Measurements from ENCODE around the gene HOXA13. TPM values are rescaled to one million over a fixed set of nuclear protein-coding genes. Genes with fewer than 3 reads are reported as not detected.

HOXA13 gene
- not detected in 2 replicates for total RNA-seq

GRCh38 chr7:27199849-27200760 lies at the start of gene HOXA13:
Gene HOXA13 (minus strand): TSS chr7:27200091. CDS start chr7:27200077, 14 bp downstream.
- Mint-ChIP-seq H3K36me3 (ENCODE audit: low read depth) (peaks cover 5% of the 10 kb centered on the region), H3K9me3 (no peaks in the 10 kb centered on the region), H3K27ac (peak within 1 kb of the TSS; percentile 84), H3K4me3 (peak within 1 kb of the TSS; percentile 44), H3K27me3 (peaks cover 80% of the 10 kb centered on the region), H3K4me1 (peaks cover 13% of the 10 kb centered on the region)
- DNase-seq, result no peak
- intact Hi-C loops (cut with micrococcal nuclease), result loop anchor here (2.0 to 5.0 kb wide), 4 partner anchors 15 to 897 kb away; partner anchors contain the start of gene HOXA11

GRCh38 chr7:27248911-27249723 lies 49.2 kb upstream of the HOXA13 start:
- intact Hi-C loops (cut with micrococcal nuclease), result no loop called here
- H3K36me3 Mint-ChIP-seq (ENCODE audit: low read depth), result peaks cover 2% of the 10 kb centered on the region
- DNase-seq, result no peak
- H3K9me3 Mint-ChIP-seq, result peaks cover 3% of the 10 kb centered on the region
- H3K4me1 Mint-ChIP-seq, result peaks cover 3% of the 10 kb centered on the region
- peaks cover 88% of the 10 kb centered on the region for H3K27me3 Mint-ChIP-seq
- H3K4me3 Mint-ChIP-seq, result no peak overlapping the region
- H3K27ac Mint-ChIP-seq, result no peak overlapping the region

DNA sequence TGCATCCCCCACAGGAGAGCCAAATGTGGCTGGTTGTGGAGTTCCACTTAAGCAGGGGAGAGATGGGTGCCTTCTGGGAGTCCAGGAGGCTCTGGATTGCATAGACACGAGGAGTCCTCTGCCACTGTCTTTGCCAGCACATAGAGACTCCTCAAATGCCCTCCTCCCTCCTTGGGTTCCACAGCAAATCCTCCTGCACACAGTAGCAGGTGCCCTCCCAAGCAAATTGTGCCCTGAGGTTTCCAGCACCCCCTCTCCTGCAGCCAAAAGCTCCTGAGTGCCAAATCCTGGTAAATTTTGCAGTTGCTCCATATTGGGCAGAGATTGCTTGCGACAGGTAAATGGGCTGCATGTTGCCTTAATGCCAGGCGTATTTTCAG lies 48.5 kb upstream of the HOXA13 start:
- no peak for DNase-seq
- peaks cover 87% of the 10 kb centered on the region for H3K27me3 Mint-ChIP-seq
- peaks cover 5% of the 10 kb centered on the region for H3K9me3 Mint-ChIP-seq
- H3K36me3 Mint-ChIP-seq (ENCODE audit: low read depth), result peaks cover 2% of the 10 kb centered on the region
- no peak overlapping the region for H3K4me3 Mint-ChIP-seq
- H3K27ac Mint-ChIP-seq, result no peak overlapping the region
- intact Hi-C loops (cut with micrococcal nuclease), result no loop called here
- H3K4me1 Mint-ChIP-seq, result peaks cover 3% of the 10 kb centered on the region

GRCh38 chr7:27247452-27248426 lies 47.8 kb upstream of the HOXA13 start:
- intact Hi-C loops (cut with micrococcal nuclease), result no loop called here
- peaks cover 82% of the 10 kb centered on the region for H3K27me3 Mint-ChIP-seq

DNA sequence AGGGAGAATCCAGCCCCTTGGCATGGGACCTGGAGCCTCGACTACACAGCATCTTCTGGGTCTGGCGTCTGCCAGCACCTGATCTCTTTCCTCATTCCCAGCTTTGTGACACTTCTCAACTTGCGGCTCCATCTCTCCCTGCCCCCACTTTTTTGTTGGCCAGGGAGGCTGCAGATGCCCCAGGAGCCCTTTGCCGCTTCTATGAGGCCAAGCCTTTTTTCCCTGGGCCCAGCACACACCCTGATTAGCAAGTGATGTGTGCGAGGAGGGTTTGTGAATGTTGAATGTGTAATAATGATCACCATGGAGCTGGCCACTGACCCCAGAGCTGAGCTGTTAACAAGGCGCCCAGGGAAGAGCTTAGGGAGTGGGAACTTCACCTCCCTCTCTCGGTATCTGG lies 47.1 kb upstream of the HOXA13 start:
- Mint-ChIP-seq H3K4me3 (no peak overlapping the region), H3K27me3 (peaks cover 81% of the 10 kb centered on the region), H3K36me3 (ENCODE audit: low read depth) (peaks cover 2% of the 10 kb centered on the region), H3K9me3 (peaks cover 6% of the 10 kb centered on the region), H3K4me1 (no peaks in the 10 kb centered on the region), H3K27ac (no peak overlapping the region)
- no peak for DNase-seq
- intact Hi-C loops (cut with micrococcal nuclease), result no loop called here

More at GRCh38 chr7:27247452-27248426, 47.8 kb upstream of the HOXA13 start:
- Mint-ChIP-seq H3K27ac (no peak overlapping the region), H3K4me3 (no peak overlapping the region), H3K4me1 (peaks cover 3% of the 10 kb centered on the region), H3K9me3 (peaks cover 6% of the 10 kb centered on the region), H3K36me3 (ENCODE audit: low read depth) (peaks cover 2% of the 10 kb centered on the region)
- DNase-seq, result no peak

GRCh38 chr7:27245798-27246691 lies 46.2 kb upstream of the HOXA13 start:
- Mint-ChIP-seq H3K36me3 (ENCODE audit: low read depth) (peaks cover 4% of the 10 kb centered on the region), H3K27ac (no peak overlapping the region), H3K27me3 (peaks cover 86% of the 10 kb centered on the region), H3K9me3 (peaks cover 8% of the 10 kb centered on the region), H3K4me3 (no peak overlapping the region), H3K4me1 (no peaks in the 10 kb centered on the region)
- intact Hi-C loops (cut with micrococcal nuclease), result no loop called here
- no peak for DNase-seq

GRCh38 chr7:27245124-27245797 lies 45.4 kb upstream of the HOXA13 start:
- H3K27ac Mint-ChIP-seq, result no peak overlapping the region
- intact Hi-C loops (cut with micrococcal nuclease), result no loop called here
- no peaks in the 10 kb centered on the region for H3K4me1 Mint-ChIP-seq
- peaks cover 5% of the 10 kb centered on the region for H3K9me3 Mint-ChIP-seq
- peaks cover 4% of the 10 kb centered on the region for H3K36me3 Mint-ChIP-seq (ENCODE audit: low read depth)
- H3K4me3 Mint-ChIP-seq, result no peak overlapping the region
- DNase-seq, result no peak
- H3K27me3 Mint-ChIP-seq, result peaks cover 86% of the 10 kb centered on the region

DNA sequence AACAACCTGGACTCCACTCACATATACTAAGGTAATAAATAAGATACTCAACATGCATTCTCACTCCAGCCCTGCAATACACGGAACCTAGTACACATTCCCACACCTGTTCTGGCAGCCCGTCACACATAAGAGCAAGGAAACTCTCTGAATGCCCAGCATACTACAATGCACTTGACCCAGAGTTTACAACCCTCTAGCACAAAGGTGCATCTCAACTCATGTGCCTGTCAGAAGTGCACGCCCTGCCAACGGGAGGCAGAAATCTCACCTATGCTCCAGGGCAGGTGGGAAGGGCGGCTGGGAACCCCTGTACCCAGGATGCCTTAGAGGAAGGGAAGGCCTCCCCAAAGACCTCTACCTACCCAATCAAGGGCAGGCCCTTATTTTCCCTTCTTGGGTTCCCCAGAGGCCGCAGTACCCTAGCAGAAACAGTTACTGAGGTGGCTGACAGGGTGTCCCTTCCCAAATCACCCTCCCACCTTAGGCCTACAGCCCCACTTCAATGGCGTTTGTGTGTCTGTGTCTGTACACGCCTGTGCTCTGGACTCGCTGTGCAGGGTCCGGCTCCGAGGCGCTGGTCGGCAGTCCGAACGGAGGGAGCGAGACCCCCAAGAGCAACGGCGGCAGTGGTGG lies 44.7 kb upstream of the HOXA13 start:
- peaks cover 5% of the 10 kb centered on the region for H3K9me3 Mint-ChIP-seq
- intact Hi-C loops (cut with micrococcal nuclease), result loop anchor here (5.0 kb wide), 3 partner anchors 147 to 1713 kb away; partner anchors contain the start of genes HOXA1 and TRIL
- H3K36me3 Mint-ChIP-seq (ENCODE audit: low read depth), result peaks cover 4% of the 10 kb centered on the region
- no peak for DNase-seq
- no peaks in the 10 kb centered on the region for H3K4me1 Mint-ChIP-seq
- no peak overlapping the region for H3K4me3 Mint-ChIP-seq
- peak overlapping the region; percentile 66 for H3K27ac Mint-ChIP-seq
- H3K27me3 Mint-ChIP-seq, result peaks cover 85% of the 10 kb centered on the region

DNA sequence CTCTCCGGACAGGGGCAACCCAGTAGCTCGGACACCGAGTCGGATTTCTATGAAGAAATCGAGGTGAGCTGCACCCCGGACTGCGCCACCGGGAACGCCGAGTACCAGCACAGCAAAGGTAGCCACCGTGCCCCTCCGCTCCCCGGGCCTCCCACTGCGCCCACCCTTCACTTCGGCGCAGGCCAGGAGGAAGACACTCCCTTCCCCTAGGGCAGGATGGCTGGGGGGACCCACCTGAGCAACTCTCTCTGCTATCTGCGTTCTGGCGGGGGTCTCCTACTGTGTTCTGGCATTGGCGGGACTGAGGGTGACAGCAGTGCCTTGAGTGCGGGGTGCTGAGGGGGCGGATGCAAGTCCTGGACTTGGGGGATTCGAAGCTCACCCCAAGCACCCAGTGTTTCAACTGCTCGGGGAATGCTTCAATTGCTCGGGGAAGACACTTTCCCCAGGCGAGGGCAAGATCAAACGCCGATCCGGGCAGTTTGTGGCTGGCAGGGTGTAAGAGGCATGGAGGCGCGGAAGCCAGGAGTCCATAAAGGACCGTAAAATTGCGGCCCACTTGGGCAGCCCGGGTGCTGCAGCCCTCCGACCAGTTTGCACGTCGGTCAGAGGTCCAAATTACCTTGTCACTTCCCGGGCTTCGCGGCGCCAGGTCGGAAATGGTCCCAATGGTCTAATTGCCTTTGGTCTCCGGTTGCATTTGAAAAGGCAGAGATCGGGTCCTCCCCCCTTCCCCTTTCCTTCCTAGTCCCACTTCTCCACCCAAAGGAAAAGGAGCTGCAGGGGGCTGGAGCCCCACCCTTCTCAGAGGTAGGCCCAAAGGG lies 43.7 kb upstream of the HOXA13 start:
- H3K4me3 Mint-ChIP-seq, result no peak overlapping the region
- intact Hi-C loops (cut with micrococcal nuclease), result loop anchor here (2.0 to 5.0 kb wide), 5 partner anchors 47 to 1714 kb away; partner anchors contain the start of genes HOXA1, HOXA7 and TRIL
- peaks cover 5% of the 10 kb centered on the region for H3K9me3 Mint-ChIP-seq
- peaks cover 83% of the 10 kb centered on the region for H3K27me3 Mint-ChIP-seq
- no peaks in the 10 kb centered on the region for H3K4me1 Mint-ChIP-seq
- H3K27ac Mint-ChIP-seq, result peak overlapping the region; percentile 4
- peaks cover 4% of the 10 kb centered on the region for H3K36me3 Mint-ChIP-seq (ENCODE audit: low read depth)
- DNase-seq, result no peak

GRCh38 chr7:27242555-27243339 lies 42.9 kb upstream of the HOXA13 start, which contains the start of gene EVX1:
Gene EVX1 (plus strand): TSS chr7:27242802. CDS start chr7:27243031, 229 bp downstream.
- H3K4me1 Mint-ChIP-seq, result no peaks in the 10 kb centered on the region
- peaks cover 4% of the 10 kb centered on the region for H3K36me3 Mint-ChIP-seq (ENCODE audit: low read depth)
- H3K27me3 Mint-ChIP-seq, result peaks cover 83% of the 10 kb centered on the region
- H3K9me3 Mint-ChIP-seq, result peaks cover 5% of the 10 kb centered on the region
- H3K27ac Mint-ChIP-seq, result peak within 1 kb of the TSS; percentile 16
- no peak for DNase-seq
- no peak within 1 kb of the TSS for H3K4me3 Mint-ChIP-seq
- intact Hi-C loops (cut with micrococcal nuclease), result loop anchor here (2.0 to 5.0 kb wide), 5 partner anchors 46 to 1715 kb away; partner anchors contain the start of genes HOXA1, HOXA7 and TRIL

All from activated CD4-positive, alpha-beta T cell treated with anti-CD3 and anti-CD28 coated beads, Interleukin-2, amount 10 ng/mL, durations not matched to agents 24 days and 14 days (primary cell).